Endodermal cell (in vitro differentiated cells): ENCODE results near the gene BLNK. TPM values are rescaled to one million over a fixed set of nuclear protein-coding genes. Genes with fewer than 3 reads are reported as not detected.

Source experiments
- DNase-seq: peaks from one replicate; pipeline ENCODE4 v3.0.0-alpha.2; 2017
- H3K27ac ChIP-seq: 2 replicates; pipeline ENCODE4 v1.5.1; 2013; ENCODE audit warnings: mild to moderate bottlenecking, low read depth, low read length, moderate library complexity
- H3K27me3 ChIP-seq: 2 replicates; pipeline ENCODE4 v1.6.1; 2013; ENCODE audit warnings: mild to moderate bottlenecking, low read length, moderate library complexity; ENCODE audit not compliant: insufficient read depth, control insufficient read depth, poor library complexity, severe bottlenecking
- H3K36me3 ChIP-seq: 2 replicates; pipeline ENCODE4 v1.7.0; 2013; ENCODE audit warnings: mild to moderate bottlenecking, low read length, moderate library complexity; ENCODE audit not compliant: control insufficient read depth, insufficient read depth
- H3K4me1 ChIP-seq: one replicate; pipeline ENCODE4 v1.7.0; 2013; ENCODE audit warnings: low read length; ENCODE audit not compliant: control insufficient read depth, insufficient read depth
- H3K4me3 ChIP-seq: 2 replicates; pipeline ENCODE4 v1.5.1; 2013; ENCODE audit warnings: mild to moderate bottlenecking, low read length, moderate library complexity
- H3K9ac ChIP-seq: 2 replicates; pipeline ENCODE4 v1.6.1; 2013; ENCODE audit warnings: mild to moderate bottlenecking, low read length, moderate library complexity; ENCODE audit not compliant: poor library complexity, severe bottlenecking; ENCODE audit errors: extremely low read depth
- H3K9me3 ChIP-seq: 2 replicates; pipeline ENCODE4 v1.6.1; 2013; ENCODE audit warnings: mild to moderate bottlenecking, low read length, moderate library complexity; ENCODE audit not compliant: control insufficient read depth
- H3K27ac Mint-ChIP-seq: 2 replicates; pipeline ENCODE4 v1.8.0; 2020; ENCODE audit warnings: mixed read lengths
- H3K27me3 Mint-ChIP-seq: 2 replicates; pipeline ENCODE4 v1.8.0; 2021; ENCODE audit warnings: mild to moderate bottlenecking, mixed read lengths; ENCODE audit not compliant: insufficient read depth
- H3K36me3 Mint-ChIP-seq: 2 replicates; pipeline ENCODE4 v1.8.0; 2020; ENCODE audit warnings: low read depth, mixed read lengths
- H3K4me1 Mint-ChIP-seq: 2 replicates; pipeline ENCODE4 v1.8.0; 2020; ENCODE audit warnings: mixed read lengths
- H3K4me3 Mint-ChIP-seq: 2 replicates; pipeline ENCODE4 v1.8.0; 2020; ENCODE audit warnings: mild to moderate bottlenecking, moderate library complexity, mixed read lengths
- H3K9me3 Mint-ChIP-seq: 2 replicates; pipeline ENCODE4 v1.8.0; 2020; ENCODE audit warnings: mild to moderate bottlenecking, mixed read lengths
- WGBS, 2 experiments: methylation state at CpG; one replicate each; pipeline versions ENCODE4 v1.1.5 to v1.1.7; 2013; ENCODE audit warnings: missing lambda C conversion rate in 2 of 2, mixed read lengths in 1 of 2; ENCODE audit not compliant: insufficient coverage in 1 of 2, insufficient read length in 1 of 2; 5-methylcytosine and 5-hydroxymethylcytosine counted together
- total RNA-seq, 2 donors: library from RNA; stranded (reverse); fragmentation: NEBNext Ultra II Directional in 1 of 2; extraction: Animal tissue kit (Norgen Biotek cat#: 25700) in 1 of 2; gene quantifications; 2 replicates in 1 of 2; 3 replicates in 1 of 2; pipeline ENCODE4 v1.2.1, GENCODE V29; 2021
- TF ChIP-seq, protein P1 (sequence below): fragments of 200-600 bp; sonication (generic); conservative IDR thresholded peaks from 2 replicates; pipeline ENCODE4 v1.5.0; 2021; ENCODE audit warnings: antibody characterized with exemption, mild to moderate bottlenecking

The BLNK gene
- total RNA-seq, 2 donors from 2014 or later = not detected

GRCh38 chr10:96254976-96255375, 16.4 kb downstream of the BLNK start:
- Histone ChIP-seq H3K4me3 (no peak overlapping the region), H3K9ac (no peak overlapping the region), H3K4me1 (peaks cover 4% of the 10 kb centered on the region), H3K27ac (no peak overlapping the region), H3K9me3 (no peaks in the 10 kb centered on the region), H3K27me3 (peaks cover 49% of the 10 kb centered on the region), H3K36me3 (no peaks in the 10 kb centered on the region)
- DNase-seq = no peak
- Mint-ChIP-seq H3K36me3 (no peaks in the 10 kb centered on the region), H3K27me3 (peaks cover 19% of the 10 kb centered on the region), H3K4me3 (no peak overlapping the region), H3K27ac (no peak overlapping the region), H3K4me1 (peaks cover 14% of the 10 kb centered on the region), H3K9me3 (no peaks in the 10 kb centered on the region)
- WGBS, 2 experiments = 83 to 86% methylated on average over 2 to 5 of the region's 5 CpGs
- TF ChIP-seq, protein P1, sequence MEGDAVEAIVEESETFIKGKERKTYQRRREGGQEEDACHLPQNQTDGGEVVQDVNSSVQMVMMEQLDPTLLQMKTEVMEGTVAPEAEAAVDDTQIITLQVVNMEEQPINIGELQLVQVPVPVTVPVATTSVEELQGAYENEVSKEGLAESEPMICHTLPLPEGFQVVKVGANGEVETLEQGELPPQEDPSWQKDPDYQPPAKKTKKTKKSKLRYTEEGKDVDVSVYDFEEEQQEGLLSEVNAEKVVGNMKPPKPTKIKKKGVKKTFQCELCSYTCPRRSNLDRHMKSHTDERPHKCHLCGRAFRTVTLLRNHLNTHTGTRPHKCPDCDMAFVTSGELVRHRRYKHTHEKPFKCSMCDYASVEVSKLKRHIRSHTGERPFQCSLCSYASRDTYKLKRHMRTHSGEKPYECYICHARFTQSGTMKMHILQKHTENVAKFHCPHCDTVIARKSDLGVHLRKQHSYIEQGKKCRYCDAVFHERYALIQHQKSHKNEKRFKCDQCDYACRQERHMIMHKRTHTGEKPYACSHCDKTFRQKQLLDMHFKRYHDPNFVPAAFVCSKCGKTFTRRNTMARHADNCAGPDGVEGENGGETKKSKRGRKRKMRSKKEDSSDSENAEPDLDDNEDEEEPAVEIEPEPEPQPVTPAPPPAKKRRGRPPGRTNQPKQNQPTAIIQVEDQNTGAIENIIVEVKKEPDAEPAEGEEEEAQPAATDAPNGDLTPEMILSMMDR = no peak

GRCh38 chr10:96252730-96253129, 18.6 kb downstream of the BLNK start:
- Histone ChIP-seq H3K4me1 (peaks cover 4% of the 10 kb centered on the region), H3K9ac (no peak overlapping the region), H3K27me3 (peaks cover 39% of the 10 kb centered on the region), H3K36me3 (no peaks in the 10 kb centered on the region), H3K9me3 (peaks cover under 1% of the 10 kb centered on the region), H3K4me3 (no peak overlapping the region), H3K27ac (no peak overlapping the region)
- H3K4me1 Mint-ChIP-seq = peaks cover 21% of the 10 kb centered on the region
- H3K4me3 Mint-ChIP-seq = no peak overlapping the region
- H3K9me3 Mint-ChIP-seq = no peaks in the 10 kb centered on the region
- H3K27ac Mint-ChIP-seq = no peak overlapping the region
- TF ChIP-seq, protein P1 = no peak
- no peaks in the 10 kb centered on the region for H3K36me3 Mint-ChIP-seq
- peaks cover 12% of the 10 kb centered on the region for H3K27me3 Mint-ChIP-seq
- no peak for DNase-seq
- WGBS, 2 experiments = 88 to 95% methylated on average over 3 to 5 of the region's 5 CpGs

- H3K36me3 Mint-ChIP-seq = no peaks in the 10 kb centered on the region
- no peak overlapping the region for H3K27ac Mint-ChIP-seq
- TF ChIP-seq, protein P1 = no peak
- peaks cover 6% of the 10 kb centered on the region for H3K27me3 Mint-ChIP-seq
- H3K36me3 ChIP-seq = no peaks in the 10 kb centered on the region
- H3K9ac ChIP-seq = no peak overlapping the region
- DNase-seq = no peak
- H3K4me1 Mint-ChIP-seq = peaks cover 16% of the 10 kb centered on the region
- no peak overlapping the region for H3K4me3 ChIP-seq
- H3K4me3 Mint-ChIP-seq = no peak overlapping the region
- peaks cover 20% of the 10 kb centered on the region for H3K27me3 ChIP-seq
- peaks cover 2% of the 10 kb centered on the region for H3K9me3 Mint-ChIP-seq
- peaks cover 4% of the 10 kb centered on the region for H3K9me3 ChIP-seq
- H3K4me1 ChIP-seq = no peaks in the 10 kb centered on the region
- H3K27ac ChIP-seq = no peak overlapping the region
- 74 to 89% methylated on average over 1 of the region's 1 CpG for WGBS, 2 experiments
Measured at GRCh38 chr10:96250349-96250748, 21.0 kb downstream of the BLNK start.
